Astrocyte (in vitro differentiated cells and primary cell): Measurements from ENCODE around the gene SUN5. TPM values are rescaled to one million over a fixed set of nuclear protein-coding genes. Genes with fewer than 3 reads are reported as not detected.

Experiments used
- DNase-seq: peaks from one replicate; pipeline ENCODE4 v3.0.0-alpha.2; 2010; ENCODE audit warnings: low read depth
- FAIRE-seq: peaks from 2 replicates; lab custom pipeline; 2011; peaks lifted over from hg19 to GRCh38; lab: Jason Lieb, UNC
- H2AFZ ChIP-seq: 2 replicates; pipeline ENCODE4 v1.6.0; 2012; ENCODE audit warnings: low read depth, low read length, inconsistent platforms
- H3K27ac ChIP-seq: 2 replicates; pipeline ENCODE4 v1.5.1; 2011; ENCODE audit warnings: low read depth, low read length, inconsistent platforms
- H3K27me3 ChIP-seq: 2 replicates; pipeline ENCODE4 v1.6.0; 2011; ENCODE audit warnings: low read length, inconsistent platforms; ENCODE audit not compliant: insufficient read depth
- H3K36me3 ChIP-seq: 2 replicates; pipeline ENCODE4 v1.5.1; 2011; ENCODE audit warnings: low read length, inconsistent platforms; ENCODE audit not compliant: insufficient read depth
- H3K4me1 ChIP-seq: 2 replicates; pipeline ENCODE4 v1.5.1; 2011; ENCODE audit warnings: low read length, inconsistent platforms; ENCODE audit not compliant: insufficient read depth
- H3K4me2 ChIP-seq: 2 replicates; pipeline ENCODE4 v1.6.0; 2012; ENCODE audit warnings: low read length, inconsistent platforms
- H3K4me3 ChIP-seq: 2 replicates; pipeline ENCODE4 v1.5.1; 2011; ENCODE audit warnings: low read depth, mild to moderate bottlenecking, low read length, inconsistent platforms; ENCODE audit not compliant: insufficient read depth
- H3K79me2 ChIP-seq: 2 replicates; pipeline ENCODE4 v1.6.0; 2012; ENCODE audit warnings: mild to moderate bottlenecking, low read length, inconsistent platforms; ENCODE audit not compliant: insufficient read depth
- H3K9ac ChIP-seq: 2 replicates; pipeline ENCODE4 v1.6.0; 2012; ENCODE audit warnings: mild to moderate bottlenecking, low read length, inconsistent platforms
- H3K9me3 ChIP-seq: 2 replicates; pipeline ENCODE4 v1.5.1; 2012; ENCODE audit warnings: low read depth, mild to moderate bottlenecking, low read length, inconsistent platforms; ENCODE audit not compliant: insufficient read depth
- H4K20me1 ChIP-seq: 2 replicates; pipeline ENCODE4 v1.6.0; 2012; ENCODE audit warnings: low read length, inconsistent platforms; ENCODE audit not compliant: insufficient read depth
- H3K27ac Mint-ChIP-seq: one replicate; pipeline ENCODE4 v1.8.0; 2021; ENCODE audit warnings: mild to moderate bottlenecking, mixed read lengths; ENCODE audit not compliant: unreplicated experiment
- H3K27me3 Mint-ChIP-seq: one replicate; pipeline ENCODE4 v1.8.0; 2021; ENCODE audit warnings: low read depth, mixed read lengths; ENCODE audit not compliant: unreplicated experiment
- H3K36me3 Mint-ChIP-seq: one replicate; pipeline ENCODE4 v1.8.0; 2021; ENCODE audit warnings: low read depth, mixed read lengths; ENCODE audit not compliant: unreplicated experiment
- H3K4me1 Mint-ChIP-seq: one replicate; pipeline ENCODE4 v1.8.0; 2021; ENCODE audit warnings: low read depth, mixed read lengths; ENCODE audit not compliant: unreplicated experiment
- H3K4me3 Mint-ChIP-seq: one replicate; pipeline ENCODE4 v1.8.0; 2021; ENCODE audit warnings: mild to moderate bottlenecking, moderate library complexity, mixed read lengths; ENCODE audit not compliant: unreplicated experiment
- H3K9me3 Mint-ChIP-seq: one replicate; pipeline ENCODE4 v1.8.0; 2021; ENCODE audit warnings: mild to moderate bottlenecking, mixed read lengths; ENCODE audit not compliant: unreplicated experiment
- EZH2 ChIP-seq: IDR thresholded peaks from 2 replicates; pipeline ENCODE4 v1.6.1; 2012; ENCODE audit warnings: mild to moderate bottlenecking, low read length, inconsistent platforms; ENCODE audit not compliant: insufficient read depth
- total RNA-seq: library from RNA; stranded (reverse); gene quantifications from 2 replicates; pipeline ENCODE4 v1.2.1, GENCODE V29; 2021
- TF ChIP-seq, protein P1 (sequence below): IDR thresholded peaks from 2 replicates; pipeline ENCODE4 v1.5.1; 2011; ENCODE audit warnings: low read depth, mild to moderate bottlenecking, inconsistent platforms, low read length, moderate library complexity; ENCODE audit not compliant: insufficient read depth

The SUN5 gene
- total RNA-seq, 1 donor from 2014 or later, result not detected

GRCh38 chr20:33025318-33025876 is 21.2 kb upstream of the SUN5 start:
- Mint-ChIP-seq H3K27ac (no peak overlapping the region), H3K4me1 (no peaks in the 10 kb centered on the region), H3K27me3 (peaks cover 26% of the 10 kb centered on the region), H3K36me3 (no peaks in the 10 kb centered on the region), H3K9me3 (no peaks in the 10 kb centered on the region), H3K4me3 (no peak overlapping the region)
- H3K9ac ChIP-seq, result no peak overlapping the region
- H3K9me3 ChIP-seq, result no peaks in the 10 kb centered on the region
- DNase-seq (no peak), FAIRE-seq (no peak)
- no peaks in the 10 kb centered on the region for H3K79me2 ChIP-seq
- H3K27ac ChIP-seq, result no peak overlapping the region
- TF ChIP-seq, protein P1, sequence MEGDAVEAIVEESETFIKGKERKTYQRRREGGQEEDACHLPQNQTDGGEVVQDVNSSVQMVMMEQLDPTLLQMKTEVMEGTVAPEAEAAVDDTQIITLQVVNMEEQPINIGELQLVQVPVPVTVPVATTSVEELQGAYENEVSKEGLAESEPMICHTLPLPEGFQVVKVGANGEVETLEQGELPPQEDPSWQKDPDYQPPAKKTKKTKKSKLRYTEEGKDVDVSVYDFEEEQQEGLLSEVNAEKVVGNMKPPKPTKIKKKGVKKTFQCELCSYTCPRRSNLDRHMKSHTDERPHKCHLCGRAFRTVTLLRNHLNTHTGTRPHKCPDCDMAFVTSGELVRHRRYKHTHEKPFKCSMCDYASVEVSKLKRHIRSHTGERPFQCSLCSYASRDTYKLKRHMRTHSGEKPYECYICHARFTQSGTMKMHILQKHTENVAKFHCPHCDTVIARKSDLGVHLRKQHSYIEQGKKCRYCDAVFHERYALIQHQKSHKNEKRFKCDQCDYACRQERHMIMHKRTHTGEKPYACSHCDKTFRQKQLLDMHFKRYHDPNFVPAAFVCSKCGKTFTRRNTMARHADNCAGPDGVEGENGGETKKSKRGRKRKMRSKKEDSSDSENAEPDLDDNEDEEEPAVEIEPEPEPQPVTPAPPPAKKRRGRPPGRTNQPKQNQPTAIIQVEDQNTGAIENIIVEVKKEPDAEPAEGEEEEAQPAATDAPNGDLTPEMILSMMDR, result no peak
- TF ChIP-seq EZH2, result no peak
- H3K4me3 ChIP-seq, result no peak overlapping the region
- H2AFZ ChIP-seq, result no peak overlapping the region
- peaks cover 4% of the 10 kb centered on the region for H3K27me3 ChIP-seq
- no peaks in the 10 kb centered on the region for H3K36me3 ChIP-seq
- H3K4me2 ChIP-seq, result no peak overlapping the region
- H4K20me1 ChIP-seq, result no peaks in the 10 kb centered on the region
- no peaks in the 10 kb centered on the region for H3K4me1 ChIP-seq

- Histone ChIP-seq H3K9me3 (no peaks in the 10 kb centered on the region), H4K20me1 (no peaks in the 10 kb centered on the region), H3K36me3 (no peaks in the 10 kb centered on the region), H3K27me3 (peaks cover 4% of the 10 kb centered on the region), H2AFZ (no peak overlapping the region), H3K4me3 (no peak overlapping the region), H3K27ac (no peak overlapping the region), H3K4me1 (no peaks in the 10 kb centered on the region), H3K79me2 (no peaks in the 10 kb centered on the region), H3K9ac (no peak overlapping the region), H3K4me2 (no peak overlapping the region)
- H3K27ac Mint-ChIP-seq, result no peak overlapping the region
- H3K9me3 Mint-ChIP-seq, result no peaks in the 10 kb centered on the region
- TF ChIP-seq, protein P1, result no peak
- TF ChIP-seq EZH2, result no peak
- FAIRE-seq (no peak), DNase-seq (no peak)
- no peaks in the 10 kb centered on the region for H3K36me3 Mint-ChIP-seq
- H3K27me3 Mint-ChIP-seq, result peaks cover 28% of the 10 kb centered on the region
- H3K4me3 Mint-ChIP-seq, result no peak overlapping the region
- no peaks in the 10 kb centered on the region for H3K4me1 Mint-ChIP-seq
Measured at GRCh38 chr20:33024609-33025317, 20.5 kb upstream of the SUN5 start.

DNA sequence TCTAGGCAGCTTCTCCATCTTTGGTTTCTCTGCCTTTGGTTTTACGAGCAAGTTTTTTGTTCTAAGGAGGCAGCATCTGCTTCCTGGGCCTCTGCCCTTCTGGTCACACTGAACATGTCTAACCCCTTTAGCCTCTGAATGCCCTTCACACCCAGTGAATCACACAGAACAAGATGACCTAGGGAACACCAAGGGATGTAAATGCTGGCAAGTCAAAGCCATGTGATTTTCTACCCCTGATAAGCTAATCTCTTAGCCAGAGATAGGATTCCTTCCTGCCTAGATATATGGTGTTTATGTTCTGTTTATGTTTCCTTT is 20.0 kb upstream of the SUN5 start:
- Mint-ChIP-seq H3K4me1 (no peaks in the 10 kb centered on the region), H3K27me3 (peaks cover 32% of the 10 kb centered on the region), H3K36me3 (no peaks in the 10 kb centered on the region), H3K27ac (no peak overlapping the region), H3K4me3 (no peak overlapping the region), H3K9me3 (no peaks in the 10 kb centered on the region)
- Histone ChIP-seq H3K4me3 (no peak overlapping the region), H3K27ac (no peak overlapping the region), H3K4me2 (no peak overlapping the region), H3K9me3 (no peaks in the 10 kb centered on the region), H4K20me1 (no peaks in the 10 kb centered on the region), H3K27me3 (peaks cover 4% of the 10 kb centered on the region), H3K36me3 (no peaks in the 10 kb centered on the region), H2AFZ (no peak overlapping the region), H3K9ac (no peak overlapping the region), H3K4me1 (no peaks in the 10 kb centered on the region), H3K79me2 (no peaks in the 10 kb centered on the region)
- DNase-seq (no peak), FAIRE-seq (no peak)
- no peak for TF ChIP-seq EZH2
- TF ChIP-seq, protein P1, result no peak
